Left ventricle myocardium inferior (tissue), 1 donor: ENCODE data around the gene PHTF1. TPM values are rescaled to one million over a fixed set of nuclear protein-coding genes. Genes with fewer than 3 reads are reported as not detected.

Experiments used
- DNase-seq: peaks from one replicate; pipeline ENCODE4 v3.0.0-alpha.2; 2020
- H3K27ac ChIP-seq: fragments of 200-600 bp; replicated peaks from 2 replicates; pipeline ENCODE4 v1.8.0; 2021
- H3K27me3 ChIP-seq: fragments of 200-600 bp; 2 replicates; pipeline ENCODE4 v1.8.0; 2021; ENCODE audit warnings: low read depth
- H3K36me3 ChIP-seq: fragments of 200-600 bp; 2 replicates; pipeline ENCODE4 v1.8.0; 2021
- H3K4me1 ChIP-seq: fragments of 200-600 bp; 2 replicates; pipeline ENCODE4 v1.8.0; 2021
- H3K4me3 ChIP-seq: fragments of 200-600 bp; 2 replicates; pipeline ENCODE4 v1.8.0; 2021; ENCODE audit warnings: mild to moderate bottlenecking, moderate library complexity
- H3K9me3 ChIP-seq: fragments of 200-600 bp; replicated peaks from 2 replicates; pipeline ENCODE4 v1.8.0; 2021
- CTCF ChIP-seq: fragments of 200-600 bp; IDR thresholded peaks from 2 replicates; pipeline ENCODE4 v1.8.0; 2021; ENCODE audit warnings: antibody characterized with exemption, mild to moderate bottlenecking, borderline replicate concordance
- intact Hi-C: fragments of 100-400 bp; cut with micrococcal nuclease; formaldehyde crosslinking; loops from one replicate; pipeline ENCODE4 v1.11.0; 2022
- total RNA-seq: library from RNA; stranded (reverse); fragmentation: NEBNext Ultra II Directional; extraction: Animal tissue kit (Norgen Biotek cat#: 25700); gene quantifications from one replicate; pipeline ENCODE4 v1.2.1, GENCODE V29; 2021
- donor health status: DM: no; HTN: yes; CAD: no; lungs with severe emphysema.

Gene PHTF1
- total RNA-seq, 1 donor from 2014 or later = 10.7 TPM

GRCh38 chr1:113783254-113784103 is 24.2 kb upstream of the PHTF1 start:
- H3K36me3 ChIP-seq = no peaks in the 10 kb centered on the region
- no peak for TF ChIP-seq CTCF
- DNase-seq = no peak
- peak overlapping the region; percentile 54 for H3K27ac ChIP-seq
- no peaks in the 10 kb centered on the region for H3K27me3 ChIP-seq
- intact Hi-C loops = no loop called here
- peaks cover 69% of the 10 kb centered on the region for H3K4me1 ChIP-seq
- H3K9me3 ChIP-seq = no peaks in the 10 kb centered on the region
- no peak overlapping the region for H3K4me3 ChIP-seq

DNA sequence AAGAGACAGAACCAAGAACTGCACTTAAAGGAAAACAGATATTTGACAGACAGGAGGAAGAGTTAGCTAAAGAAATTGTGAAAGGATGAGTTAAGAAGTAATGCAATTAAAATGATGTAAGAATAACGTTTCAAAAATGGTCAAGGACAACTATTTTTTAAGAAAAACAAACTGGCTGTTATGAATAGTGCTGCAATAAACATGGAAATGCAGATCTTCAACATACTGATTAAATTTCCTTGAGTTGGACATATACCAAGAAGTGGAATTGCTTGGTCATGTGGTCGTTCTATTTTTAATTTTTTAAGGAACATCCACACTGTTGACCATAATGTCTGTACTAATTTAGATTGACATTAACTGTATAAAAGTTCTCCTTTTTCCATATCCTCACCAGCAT is 23.1 kb upstream of the PHTF1 start:
- peak overlapping the region; percentile 54 for H3K27ac ChIP-seq
- no peaks in the 10 kb centered on the region for H3K27me3 ChIP-seq
- no peak for TF ChIP-seq CTCF
- DNase-seq = no peak
- no peaks in the 10 kb centered on the region for H3K36me3 ChIP-seq
- no peak overlapping the region for H3K4me3 ChIP-seq
- H3K9me3 ChIP-seq = no peaks in the 10 kb centered on the region
- intact Hi-C loops = no loop called here
- peaks cover 69% of the 10 kb centered on the region for H3K4me1 ChIP-seq

DNA sequence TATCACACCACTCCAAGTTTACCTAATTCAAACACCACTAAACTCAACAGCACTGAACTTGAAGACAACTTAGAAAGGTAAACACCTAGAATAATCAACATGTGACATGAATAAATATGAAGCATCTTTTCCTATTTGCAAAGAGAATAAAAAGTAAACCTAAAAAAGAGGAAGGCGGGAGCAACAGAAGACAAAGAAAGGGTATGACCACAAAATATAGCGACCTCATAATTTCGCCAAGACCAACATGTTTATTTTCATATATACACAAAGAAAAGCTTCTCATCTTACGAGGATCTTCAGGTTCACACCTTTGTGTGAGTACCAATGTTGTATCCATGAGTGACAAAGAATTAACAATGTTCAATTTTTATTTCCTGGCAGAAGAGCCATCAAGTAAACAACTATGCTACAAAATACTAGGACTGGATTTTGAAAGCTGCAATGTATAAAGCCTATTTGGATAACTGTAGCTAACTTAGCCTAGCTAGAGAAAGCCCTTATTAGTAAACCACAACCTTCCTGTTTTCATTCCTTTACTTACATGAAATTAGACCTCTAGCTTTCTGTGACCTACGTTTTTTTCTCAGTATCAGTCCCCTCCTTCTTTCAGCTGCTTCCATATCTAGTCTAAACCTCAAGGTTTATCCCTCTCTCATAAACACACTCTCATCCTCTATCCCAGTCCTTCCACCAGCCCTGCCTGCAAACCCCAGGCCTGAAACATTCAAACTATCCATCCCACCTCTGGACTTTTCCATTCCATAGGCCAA is 21.3 kb upstream of the PHTF1 start:
- no peak for TF ChIP-seq CTCF
- Histone ChIP-seq H3K27me3 (no peaks in the 10 kb centered on the region), H3K4me3 (no peak overlapping the region), H3K27ac (no peak overlapping the region), H3K36me3 (peaks cover 17% of the 10 kb centered on the region), H3K4me1 (peaks cover 59% of the 10 kb centered on the region), H3K9me3 (no peaks in the 10 kb centered on the region)
- intact Hi-C loops = no loop called here
- no peak for DNase-seq

DNA sequence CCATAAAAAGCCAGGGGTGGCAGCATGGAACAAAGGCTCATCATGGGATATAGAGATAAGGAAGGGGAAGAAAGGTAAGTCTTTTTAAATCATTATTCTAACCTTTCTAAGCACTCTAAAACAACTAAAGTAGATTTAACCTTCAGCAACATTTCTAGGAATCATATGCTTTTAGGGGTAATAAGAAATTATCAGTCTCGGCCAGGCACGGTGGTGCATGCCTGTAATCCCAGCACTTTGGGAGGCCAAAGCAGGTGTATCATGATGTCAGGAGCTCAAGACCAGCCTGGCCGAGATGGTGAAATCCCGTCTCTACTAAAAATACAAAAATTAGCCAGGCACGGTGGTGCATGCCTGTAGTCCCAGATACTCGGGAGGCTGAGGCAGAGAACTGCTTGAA is 20.3 kb upstream of the PHTF1 start:
- no peak for TF ChIP-seq CTCF

DNA sequence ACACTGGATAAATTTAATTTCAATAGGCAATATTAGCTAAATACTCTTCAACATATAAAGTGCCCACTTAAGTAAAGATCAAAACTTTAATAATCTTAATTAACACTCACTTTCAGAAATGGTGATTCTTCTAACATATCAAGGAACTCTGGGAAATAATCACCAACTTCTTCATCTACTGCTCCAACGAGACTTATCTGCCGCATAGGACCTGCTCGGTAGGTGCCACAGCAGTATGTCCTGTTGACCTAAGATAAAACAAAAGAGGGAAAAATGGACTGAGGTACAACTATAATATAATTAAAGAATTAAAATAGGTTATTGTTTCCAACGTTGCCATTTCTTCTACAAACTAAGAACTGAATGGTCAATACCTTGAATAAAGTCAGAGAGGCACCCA is 18.3 kb upstream of the PHTF1 start:
- TF ChIP-seq CTCF = no peak
- peaks cover 35% of the 10 kb centered on the region for H3K36me3 ChIP-seq
- no peak for DNase-seq
- H3K9me3 ChIP-seq = no peaks in the 10 kb centered on the region
- no peaks in the 10 kb centered on the region for H3K27me3 ChIP-seq
- H3K27ac ChIP-seq = no peak overlapping the region
- H3K4me1 ChIP-seq = peaks cover 29% of the 10 kb centered on the region
- intact Hi-C loops = no loop called here
- no peak overlapping the region for H3K4me3 ChIP-seq

More for the DNA sequence above, 20.3 kb upstream of the PHTF1 start:
- Histone ChIP-seq H3K9me3 (no peaks in the 10 kb centered on the region), H3K4me3 (no peak overlapping the region), H3K4me1 (peaks cover 49% of the 10 kb centered on the region), H3K27ac (no peak overlapping the region), H3K36me3 (peaks cover 28% of the 10 kb centered on the region), H3K27me3 (no peaks in the 10 kb centered on the region)
- intact Hi-C loops = no loop called here
- no peak for DNase-seq
